Measurements from ENCODE around the gene EPC1.
"Not testable (repeated sequence)": the region's sequence is repeated elsewhere in the genome, so short reads cannot be mapped to it uniquely, and the experiment has no call there.

The EPC1 gene

GRCh38 chr10:32239769-32240168, 107.2 kb downstream of the EPC1 start:
- H3K4me1 Mint-ChIP-seq (ENCODE audit: low read depth) = peaks cover 10% of the 10 kb centered on the region
- H3K4me3 Mint-ChIP-seq = no peak overlapping the region
- no peaks in the 10 kb centered on the region for H3K9me3 Mint-ChIP-seq
- no peaks in the 10 kb centered on the region for H3K27me3 Mint-ChIP-seq (ENCODE audit: low read depth)
- H3K27ac Mint-ChIP-seq = no peak overlapping the region
- no peak for DNase-seq (ENCODE audit: low spot score)
- no peaks in the 10 kb centered on the region for H3K36me3 Mint-ChIP-seq (ENCODE audit: low read depth)

GRCh38 chr10:32237644-32238345, 109.2 kb downstream of the EPC1 start:
- Mint-ChIP-seq H3K9me3 (no peaks in the 10 kb centered on the region), H3K27ac (no peak overlapping the region), H3K4me3 (no peak overlapping the region), H3K4me1 (ENCODE audit: low read depth) (no peaks in the 10 kb centered on the region), H3K36me3 (ENCODE audit: low read depth) (no peaks in the 10 kb centered on the region), H3K27me3 (ENCODE audit: low read depth) (no peaks in the 10 kb centered on the region)
- DNase-seq (ENCODE audit: low spot score) = no peak

GRCh38 chr10:32234471-32234870, 112.5 kb downstream of the EPC1 start:
- Mint-ChIP-seq H3K4me1 (ENCODE audit: low read depth) (no peaks in the 10 kb centered on the region), H3K27ac (no peak overlapping the region), H3K4me3 (no peak overlapping the region), H3K27me3 (ENCODE audit: low read depth) (no peaks in the 10 kb centered on the region), H3K9me3 (no peaks in the 10 kb centered on the region), H3K36me3 (ENCODE audit: low read depth) (no peaks in the 10 kb centered on the region)
- DNase-seq (ENCODE audit: low spot score) = no peak

- H3K27ac Mint-ChIP-seq; H3K9me3 Mint-ChIP-seq; H3K4me1 Mint-ChIP-seq (ENCODE audit: low read depth); H3K4me3 Mint-ChIP-seq; H3K27me3 Mint-ChIP-seq (ENCODE audit: low read depth); H3K36me3 Mint-ChIP-seq (ENCODE audit: low read depth); DNase-seq (ENCODE audit: low spot score): not testable (repeated sequence)
Measured at GRCh38 chr10:32233375-32233774, 113.6 kb downstream of the EPC1 start.

- Mint-ChIP-seq H3K4me1 (ENCODE audit: low read depth) (peaks cover 3% of the 10 kb centered on the region), H3K9me3 (no peaks in the 10 kb centered on the region), H3K4me3 (no peak overlapping the region), H3K27ac (no peak overlapping the region), H3K36me3 (ENCODE audit: low read depth) (no peaks in the 10 kb centered on the region), H3K27me3 (ENCODE audit: low read depth) (no peaks in the 10 kb centered on the region)
- DNase-seq (ENCODE audit: low spot score) = no peak
Measured at GRCh38 chr10:32232378-32232777, 114.6 kb downstream of the EPC1 start.

- not testable (repeated sequence) for H3K27me3 Mint-ChIP-seq (ENCODE audit: low read depth)
Measured at GRCh38 chr10:32229788-32230187, 117.2 kb downstream of the EPC1 start.

GRCh38 chr10:32229170-32229569, 117.8 kb downstream of the EPC1 start:
- no peak overlapping the region for H3K27ac Mint-ChIP-seq
- DNase-seq (ENCODE audit: low spot score) = no peak
- no peak overlapping the region for H3K4me3 Mint-ChIP-seq
- no peaks in the 10 kb centered on the region for H3K9me3 Mint-ChIP-seq
- H3K27me3 Mint-ChIP-seq (ENCODE audit: low read depth) = no peaks in the 10 kb centered on the region
- no peaks in the 10 kb centered on the region for H3K36me3 Mint-ChIP-seq (ENCODE audit: low read depth)
- peaks cover 3% of the 10 kb centered on the region for H3K4me1 Mint-ChIP-seq (ENCODE audit: low read depth)

More at GRCh38 chr10:32229788-32230187, 117.2 kb downstream of the EPC1 start:
- not testable (repeated sequence) for H3K4me3 Mint-ChIP-seq; H3K27ac Mint-ChIP-seq; H3K9me3 Mint-ChIP-seq; H3K4me1 Mint-ChIP-seq (ENCODE audit: low read depth); H3K36me3 Mint-ChIP-seq (ENCODE audit: low read depth); DNase-seq (ENCODE audit: low spot score)

GRCh38 chr10:32227802-32228201, 119.2 kb downstream of the EPC1 start:
- Mint-ChIP-seq H3K36me3 (ENCODE audit: low read depth) (no peaks in the 10 kb centered on the region), H3K27me3 (ENCODE audit: low read depth) (no peaks in the 10 kb centered on the region), H3K4me3 (no peak overlapping the region), H3K27ac (no peak overlapping the region), H3K9me3 (peaks cover 4% of the 10 kb centered on the region), H3K4me1 (ENCODE audit: low read depth) (peaks cover 3% of the 10 kb centered on the region)
- no peak for DNase-seq (ENCODE audit: low spot score)

- peaks cover 8% of the 10 kb centered on the region for H3K9me3 Mint-ChIP-seq
- H3K27me3 Mint-ChIP-seq (ENCODE audit: low read depth) = peaks cover 3% of the 10 kb centered on the region
- DNase-seq (ENCODE audit: low spot score) = no peak
- no peak overlapping the region for H3K4me3 Mint-ChIP-seq
- no peaks in the 10 kb centered on the region for H3K36me3 Mint-ChIP-seq (ENCODE audit: low read depth)
- peaks cover 3% of the 10 kb centered on the region for H3K4me1 Mint-ChIP-seq (ENCODE audit: low read depth)
- H3K27ac Mint-ChIP-seq = no peak overlapping the region
Measured at GRCh38 chr10:32226624-32227023, 120.3 kb downstream of the EPC1 start.

GRCh38 chr10:32225976-32226375, 121.0 kb downstream of the EPC1 start:
- DNase-seq (ENCODE audit: low spot score) = no peak
- peaks cover 3% of the 10 kb centered on the region for H3K4me1 Mint-ChIP-seq (ENCODE audit: low read depth)
- H3K27ac Mint-ChIP-seq = no peak overlapping the region
- no peaks in the 10 kb centered on the region for H3K36me3 Mint-ChIP-seq (ENCODE audit: low read depth)
- H3K4me3 Mint-ChIP-seq = no peak overlapping the region
- H3K9me3 Mint-ChIP-seq = peaks cover 8% of the 10 kb centered on the region
- peaks cover 3% of the 10 kb centered on the region for H3K27me3 Mint-ChIP-seq (ENCODE audit: low read depth)

- H3K27ac Mint-ChIP-seq; H3K36me3 Mint-ChIP-seq (ENCODE audit: low read depth); H3K4me3 Mint-ChIP-seq; DNase-seq (ENCODE audit: low spot score); H3K4me1 Mint-ChIP-seq (ENCODE audit: low read depth); H3K27me3 Mint-ChIP-seq (ENCODE audit: low read depth): not testable (repeated sequence)
- H3K9me3 Mint-ChIP-seq = peaks cover 22% of the 10 kb centered on the region
Measured at GRCh38 chr10:32222376-32222775, 124.6 kb downstream of the EPC1 start.

GRCh38 chr10:32219156-32219555, 127.8 kb downstream of the EPC1 start:
- H3K4me3 Mint-ChIP-seq; H3K27ac Mint-ChIP-seq; DNase-seq (ENCODE audit: low spot score): not testable (repeated sequence)

GRCh38 chr10:32218206-32219044, 128.5 kb downstream of the EPC1 start:
- H3K4me3 Mint-ChIP-seq; H3K36me3 Mint-ChIP-seq (ENCODE audit: low read depth); H3K27ac Mint-ChIP-seq; DNase-seq (ENCODE audit: low spot score); H3K4me1 Mint-ChIP-seq (ENCODE audit: low read depth): not testable (repeated sequence)
- H3K9me3 Mint-ChIP-seq = peaks cover 22% of the 10 kb centered on the region
- peaks cover 15% of the 10 kb centered on the region for H3K27me3 Mint-ChIP-seq (ENCODE audit: low read depth)

More at GRCh38 chr10:32219156-32219555, 127.8 kb downstream of the EPC1 start:
- not testable (repeated sequence) for H3K36me3 Mint-ChIP-seq (ENCODE audit: low read depth); H3K4me1 Mint-ChIP-seq (ENCODE audit: low read depth)
- H3K27me3 Mint-ChIP-seq (ENCODE audit: low read depth) = peaks cover 13% of the 10 kb centered on the region
- H3K9me3 Mint-ChIP-seq = peaks cover 22% of the 10 kb centered on the region
